Kidney (tissue), 14 donors: ENCODE data around the gene SNTN. TPM values are rescaled to one million over a fixed set of nuclear protein-coding genes. Genes with fewer than 3 reads are reported as not detected.
A peak's percentile ranks its signal among the peaks of the same experiment; 100 is the strongest.

Experiments
- DNase-seq, 5 donors: peaks; one replicate each; pipeline ENCODE4 v3.0.0-alpha.2; 2013 to 2020
- FAIRE-seq: peaks from 2 replicates; lab custom pipeline; 2012; peaks lifted over from hg19 to GRCh38; lab: Jason Lieb, UNC
- H3K27ac ChIP-seq, 2 donors: one replicate each; pipeline ENCODE4 v1.7.0; 2013; ENCODE audit warnings: low read depth in 2 of 2, low read length in 2 of 2, inconsistent platforms in 1 of 2
- H3K27me3 ChIP-seq: one replicate; pipeline ENCODE4 v1.7.1; 2013; ENCODE audit warnings: low read length, inconsistent platforms; ENCODE audit not compliant: control insufficient read depth, insufficient read depth
- H3K36me3 ChIP-seq, 3 donors: one replicate each; pipeline versions ENCODE4 v1.7.0 to v1.7.1; 2013; ENCODE audit warnings: low read length in 3 of 3, control low read depth in 1 of 3, inconsistent platforms in 1 of 3; ENCODE audit not compliant: insufficient read depth in 3 of 3, control insufficient read depth in 2 of 3
- H3K4me1 ChIP-seq, 3 donors: one replicate each; pipeline versions ENCODE4 v1.7.0 to v1.7.1; 2013; ENCODE audit warnings: low read length in 3 of 3, inconsistent platforms in 1 of 3, low read depth in 1 of 3; ENCODE audit not compliant: control insufficient read depth in 2 of 3, insufficient read depth in 2 of 3
- H3K4me3 ChIP-seq, 3 donors: one replicate each; pipeline versions ENCODE4 v1.7.0 to v1.8.1; 2013; ENCODE audit warnings: low read length in 3 of 3, control low read depth in 1 of 3, inconsistent platforms in 1 of 3
- H3K9ac ChIP-seq, 3 donors: one replicate each; pipeline versions ENCODE4 v1.7.0 to v1.7.1; 2013; ENCODE audit warnings: low read length in 3 of 3, control low read depth in 1 of 3, inconsistent platforms in 1 of 3
- H3K9me3 ChIP-seq, 3 donors: one replicate each; pipeline versions ENCODE4 v1.7.0 to v1.7.1; 2013; ENCODE audit warnings: low read length in 3 of 3, control low read depth in 1 of 3, inconsistent platforms in 1 of 3; ENCODE audit not compliant: control insufficient read depth in 2 of 3, insufficient read depth in 1 of 3
- CTCF ChIP-seq: IDR thresholded peaks from 3 replicates; pipeline ENCODE4 v1.5.1; 2012; ENCODE audit warnings: mild to moderate bottlenecking, moderate library complexity, borderline replicate concordance; ENCODE audit not compliant: insufficient read depth; ENCODE audit errors: extremely low read depth
- intact Hi-C: fragments of 100-400 bp; cut with DNase I; formaldehyde crosslinking; loops from one replicate; pipeline ENCODE4 v1.11.1; 2022
- polyA plus RNA-seq: library from polyadenylated mRNA; stranded (reverse); fragments of 350-450 nt; fragmentation: Illumina TruSeq; extraction: RNeasy Lipid Tissue Mini Kit (QIAGEN cat#74804); gene quantifications from one replicate; pipeline ENCODE4 v1.2.3, GENCODE V29; 2014; ENCODE audit warnings: low read depth, low replicate concordance; ENCODE audit not compliant: insufficient read depth
- total RNA-seq: library from RNA; stranded (reverse); fragmentation: NEBNext Ultra II Directional; extraction: Animal tissue kit (Norgen Biotek cat#: 25700); gene quantifications from one replicate; pipeline ENCODE4 v1.2.1, GENCODE V29; 2021
- donor health status: control.
- donor health status: control.
- donor health status: control.
- donor health status: control.
- donor health status: control.
- donor health status: DM: yes; HTN: yes; CAD: no.
- donor health status: Normal renal cell carcinoma (clear cell type).

Gene SNTN
- total and polyA plus RNA-seq, 2 donors from 2014 or later, result not detected

GRCh38 chr3:63705092-63705645 is 52.7 kb downstream of the SNTN start:
- no peak for FAIRE-seq
- TF ChIP-seq CTCF, result no peak
- intact Hi-C loops, result no loop called here

GRCh38 chr3:63706321-63707085 is 54.0 kb downstream of the SNTN start:
- Histone ChIP-seq H3K27me3 (no peaks in the 10 kb centered on the region), H3K27ac (no peak overlapping the region), H3K4me1 (peaks cover 0 to 4% (median 0%) of the 10 kb centered on the region in 3 donors), H3K36me3 (no peaks in the 10 kb centered on the region), H3K9me3 (no peaks in the 10 kb centered on the region), H3K9ac (no peak overlapping the region), H3K4me3 (no peak overlapping the region)
- FAIRE-seq (no peak), DNase-seq (peak in 2 of 5 donors; percentile 1 to 13)
- intact Hi-C loops, result no loop called here
- TF ChIP-seq CTCF, result no peak

More at GRCh38 chr3:63705092-63705645, 52.7 kb downstream of the SNTN start:
- Histone ChIP-seq H3K4me3 (no peak overlapping the region), H3K9me3 (no peaks in the 10 kb centered on the region), H3K27me3 (no peaks in the 10 kb centered on the region), H3K9ac (no peak overlapping the region), H3K27ac (no peak overlapping the region), H3K36me3 (no peaks in the 10 kb centered on the region), H3K4me1 (peaks cover 0 to 4% (median 0%) of the 10 kb centered on the region in 3 donors)
- DNase-seq, result no peak

GRCh38 chr3:63707731-63708130 is 55.3 kb downstream of the SNTN start:
- FAIRE-seq, result no peak

More at GRCh38 chr3:63707731-63708130, 55.3 kb downstream of the SNTN start:
- TF ChIP-seq CTCF, result no peak
- DNase-seq, result no peak
- Histone ChIP-seq H3K4me3 (no peak overlapping the region), H3K36me3 (no peaks in the 10 kb centered on the region), H3K27me3 (no peaks in the 10 kb centered on the region), H3K9me3 (no peaks in the 10 kb centered on the region), H3K27ac (no peak overlapping the region), H3K9ac (no peak overlapping the region), H3K4me1 (peaks cover 0 to 4% (median 0%) of the 10 kb centered on the region in 3 donors)
- intact Hi-C loops, result no loop called here
